HG02943 (cell line): Measurements from ENCODE around the gene MAEA.

Experiments
- ATAC-seq: cut with Tn5 transposase; IDR thresholded peaks from one replicate; pipeline ENCODE4 v1.9.1; 2021; ENCODE audit warnings: mild to moderate bottlenecking, low read depth, moderate library complexity; ENCODE audit not compliant: unreplicated experiment

Gene MAEA

GRCh38 chr4:1376391-1376840, 86.7 kb downstream of the MAEA start:
- no peak for ATAC-seq

GRCh38 chr4:1376841-1377605, 87.3 kb downstream of the MAEA start:
- ATAC-seq = no peak

- ATAC-seq = no peak
Measured at GRCh38 chr4:1377606-1378261, 88.0 kb downstream of the MAEA start.

- no peak for ATAC-seq
Measured at GRCh38 chr4:1378559-1379231, 89.0 kb downstream of the MAEA start.

- no peak for ATAC-seq
Measured at GRCh38 chr4:1379351-1379781, 89.7 kb downstream of the MAEA start.

- ATAC-seq = no peak
Measured at GRCh38 chr4:1379801-1380331, 90.2 kb downstream of the MAEA start.

GRCh38 chr4:1380368-1381151, 90.9 kb downstream of the MAEA start:
- ATAC-seq = no peak

- no peak for ATAC-seq
Measured at GRCh38 chr4:1381181-1381621, 91.5 kb downstream of the MAEA start.

GRCh38 chr4:1381944-1382541, 92.4 kb downstream of the MAEA start:
- ATAC-seq = no peak

- no peak for ATAC-seq
Measured at GRCh38 chr4:1382776-1383727, 93.4 kb downstream of the MAEA start.

GRCh38 chr4:1383728-1384591, 94.3 kb downstream of the MAEA start:
- no peak for ATAC-seq

GRCh38 chr4:1384675-1385372, 95.1 kb downstream of the MAEA start:
- ATAC-seq = no peak

- no peak for ATAC-seq
Measured at GRCh38 chr4:1385373-1386340, 96.0 kb downstream of the MAEA start.
